Lung (tissue), 16 donors: ENCODE measurements around the gene C2orf92. TPM values are rescaled to one million over a fixed set of nuclear protein-coding genes. Genes with fewer than 3 reads are reported as not detected.
"Not testable (repeated sequence)": the region's sequence is repeated elsewhere in the genome, so short reads cannot be mapped to it uniquely, and the experiment has no call there.

Source experiments
- ATAC-seq: fragments of 200-7000 bp; cut with Tn5 transposase; one replicate; pipeline ENCODE4 v1.9.1; 2020; ENCODE audit warnings: moderate number of reproducible peaks; ENCODE audit not compliant: insufficient read depth, low FRiP score
- DNase-seq, 3 donors: peaks; one replicate each; pipeline ENCODE4 v3.0.0-alpha.2; 2013 to 2017
- H3K27ac ChIP-seq, 2 donors: one replicate each; pipeline ENCODE4 v1.5.1; 2013; ENCODE audit warnings: mild to moderate bottlenecking in 2 of 2, moderate library complexity in 2 of 2, control low read depth in 1 of 2, inconsistent platforms in 1 of 2, low read depth in 1 of 2, low read length in 1 of 2
- H3K27me3 ChIP-seq, 3 donors: one replicate each; pipeline ENCODE4 v1.5.1; 2013; ENCODE audit warnings: low read length in 2 of 3; ENCODE audit not compliant: control insufficient read depth in 3 of 3, insufficient read depth in 3 of 3
- H3K36me3 ChIP-seq, 4 donors: one replicate each; pipeline ENCODE4 v1.5.1; 2013; ENCODE audit warnings: low read length in 4 of 4, mild to moderate bottlenecking in 1 of 4, moderate library complexity in 1 of 4; ENCODE audit not compliant: control insufficient read depth in 4 of 4, insufficient read depth in 4 of 4
- H3K4me1 ChIP-seq, 5 donors: one replicate each; pipeline ENCODE4 v1.5.1; 2013; ENCODE audit warnings: low read length in 5 of 5, mild to moderate bottlenecking in 2 of 5, moderate library complexity in 1 of 5; ENCODE audit not compliant: control insufficient read depth in 5 of 5, insufficient read depth in 5 of 5
- H3K4me3 ChIP-seq: one replicate; pipeline ENCODE4 v1.5.1; 2013; ENCODE audit warnings: mild to moderate bottlenecking, control low read depth, moderate library complexity
- H3K9ac ChIP-seq, 2 donors: one replicate each; pipeline ENCODE4 v1.5.1; 2013; ENCODE audit warnings: low read length in 2 of 2, control low read depth in 1 of 2; ENCODE audit not compliant: insufficient read depth in 1 of 2
- H3K9me3 ChIP-seq, 4 donors: one replicate each; pipeline ENCODE4 v1.5.1; 2013; ENCODE audit warnings: low read length in 3 of 4, mild to moderate bottlenecking in 1 of 4, moderate library complexity in 1 of 4; ENCODE audit not compliant: control insufficient read depth in 4 of 4, insufficient read depth in 3 of 4
- WGBS, 2 donors: extraction: QIAGEN DNeasy Blood & Tissue Kit; methylation state at CpG; one replicate each; pipeline ENCODE4 v1.1.7; 2013; 5-methylcytosine and 5-hydroxymethylcytosine counted together
- long read RNA-seq, 5 donors: transcript quantifications; one replicate each; lab custom pipeline, GENCODE V29; 2026
- polyA plus RNA-seq, 2 donors: library from polyadenylated mRNA; stranded (reverse); fragments of 200-250 nt; gene quantifications; one replicate each; pipeline ENCODE4 v1.2.1, GENCODE V29; 2013
- total RNA-seq, 2 donors: library from RNA; depleted of rRNA in 1 of 2; stranded (reverse); fragments of >200 nt in 1 of 2; gene quantifications; one replicate each; pipeline ENCODE4 v1.2.1, GENCODE V29; 2014 to 2021
- TF ChIP-seq, protein P1 (sequence below): IDR thresholded peaks from 2 replicates; pipeline ENCODE4 v1.5.1; 2012; ENCODE audit warnings: mild to moderate bottlenecking; ENCODE audit errors: control extremely low read depth, extremely low read depth
- donor health status: control.
- donor health status: control.
- donor health status: Bipolar disorder and iron deficiency.
- donor health status: healthy.
- donor health status: DM: yes; HTN: yes; CAD: no.

The C2orf92 gene
- 10 to 100 TPM; 12.1 to 19.0 TPM for total RNA-seq
- 10 to 100 TPM in 1 of 2 donors, 1 to 10 TPM in 1; 1.8 to 16.4 TPM for polyA plus RNA-seq
- long read RNA-seq, donor 1, result 0 reads
- long read RNA-seq, donor 2, result 0 reads
- long read RNA-seq, donor 3, result 0 reads
- long read RNA-seq, donor 4, result 0 reads
- long read RNA-seq, donor 5, result 0 reads

- ATAC-seq (no peak), DNase-seq (no peak)
- peaks cover 0 to 2% (median 0%) of the 10 kb centered on the region in 4 donors for H3K9me3 ChIP-seq
- 94 to 96% methylated on average over 6 of the region's 6 CpGs for WGBS, 2 donors
- no peak within 1 kb of the TSS for H3K9ac ChIP-seq
- no peaks in the 10 kb centered on the region for H3K36me3 ChIP-seq
- peaks cover 0 to 2% (median 0%) of the 10 kb centered on the region in 5 donors for H3K4me1 ChIP-seq
- H3K4me3 ChIP-seq, result no peak within 1 kb of the TSS
- no peak within 1 kb of the TSS for H3K27ac ChIP-seq
- TF ChIP-seq, protein P1, sequence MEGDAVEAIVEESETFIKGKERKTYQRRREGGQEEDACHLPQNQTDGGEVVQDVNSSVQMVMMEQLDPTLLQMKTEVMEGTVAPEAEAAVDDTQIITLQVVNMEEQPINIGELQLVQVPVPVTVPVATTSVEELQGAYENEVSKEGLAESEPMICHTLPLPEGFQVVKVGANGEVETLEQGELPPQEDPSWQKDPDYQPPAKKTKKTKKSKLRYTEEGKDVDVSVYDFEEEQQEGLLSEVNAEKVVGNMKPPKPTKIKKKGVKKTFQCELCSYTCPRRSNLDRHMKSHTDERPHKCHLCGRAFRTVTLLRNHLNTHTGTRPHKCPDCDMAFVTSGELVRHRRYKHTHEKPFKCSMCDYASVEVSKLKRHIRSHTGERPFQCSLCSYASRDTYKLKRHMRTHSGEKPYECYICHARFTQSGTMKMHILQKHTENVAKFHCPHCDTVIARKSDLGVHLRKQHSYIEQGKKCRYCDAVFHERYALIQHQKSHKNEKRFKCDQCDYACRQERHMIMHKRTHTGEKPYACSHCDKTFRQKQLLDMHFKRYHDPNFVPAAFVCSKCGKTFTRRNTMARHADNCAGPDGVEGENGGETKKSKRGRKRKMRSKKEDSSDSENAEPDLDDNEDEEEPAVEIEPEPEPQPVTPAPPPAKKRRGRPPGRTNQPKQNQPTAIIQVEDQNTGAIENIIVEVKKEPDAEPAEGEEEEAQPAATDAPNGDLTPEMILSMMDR, result no peak
- no peaks in the 10 kb centered on the region for H3K27me3 ChIP-seq
Measured at GRCh38 chr2:97669448-97669847, at the start of gene C2orf92. TSS of gene C2orf92 (plus strand) at chr2:97669713. CDS start at chr2:97669789, 76 bp downstream.

GRCh38 chr2:97620492-97620891 is 49.0 kb upstream of the C2orf92 start:
- not testable (repeated sequence) for H3K9ac ChIP-seq, H3K9me3 ChIP-seq, H3K27me3 ChIP-seq, H3K27ac ChIP-seq, H3K4me3 ChIP-seq, H3K36me3 ChIP-seq, DNase-seq, ATAC-seq, H3K4me1 ChIP-seq
- WGBS, 2 donors, result 88 to 89% methylated on average over 1 of the region's 1 CpG

DNA sequence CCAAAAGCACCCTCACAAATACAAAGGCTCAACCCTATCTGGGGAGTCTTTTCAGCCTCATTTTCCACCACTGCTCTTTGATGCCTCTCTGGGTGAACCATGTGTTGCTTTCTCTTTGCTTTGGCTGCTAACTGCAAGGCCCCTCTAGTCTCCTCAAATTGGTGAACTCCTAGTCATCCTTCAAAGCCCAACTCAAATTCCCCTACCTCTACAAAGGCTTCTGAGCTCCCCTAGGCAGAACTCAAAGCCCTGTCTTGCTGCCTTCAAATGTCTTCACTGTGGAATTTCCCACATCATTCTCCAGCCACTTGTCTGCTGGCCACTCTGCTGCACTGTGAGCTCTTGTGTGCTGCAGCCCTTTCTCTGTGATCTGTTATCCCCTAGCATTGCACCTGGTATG is 46.5 kb upstream of the C2orf92 start:
- DNase-seq, H3K36me3 ChIP-seq, H3K4me1 ChIP-seq, ATAC-seq, H3K4me3 ChIP-seq, H3K9me3 ChIP-seq, H3K27me3 ChIP-seq, H3K27ac ChIP-seq, H3K9ac ChIP-seq: not testable (repeated sequence)

- 29 to 53% methylated on average over 2 to 5 of the region's 8 CpGs for WGBS, 2 donors
- not testable (repeated sequence) for H3K27ac ChIP-seq, H3K36me3 ChIP-seq, ATAC-seq, H3K9ac ChIP-seq, H3K4me1 ChIP-seq, H3K27me3 ChIP-seq, H3K9me3 ChIP-seq, H3K4me3 ChIP-seq, DNase-seq
Measured at GRCh38 chr2:97625354-97626048, 44.0 kb upstream of the C2orf92 start.

GRCh38 chr2:97626049-97626430 is 43.5 kb upstream of the C2orf92 start:
- not testable (repeated sequence) for H3K9ac ChIP-seq, H3K27me3 ChIP-seq, H3K36me3 ChIP-seq, H3K27ac ChIP-seq, ATAC-seq, H3K4me3 ChIP-seq, H3K4me1 ChIP-seq, H3K9me3 ChIP-seq, DNase-seq
- WGBS, 2 donors, result 70 to 73% methylated on average over 8 of the region's 8 CpGs
